Measurements from ENCODE around the gene SERPIND1.
A peak's percentile ranks its signal among the peaks of the same experiment; 100 is the strongest.
"Not testable (repeated sequence)": the region's sequence is repeated elsewhere in the genome, so short reads cannot be mapped to it uniquely, and the experiment has no call there.

Gene SERPIND1, protein sequence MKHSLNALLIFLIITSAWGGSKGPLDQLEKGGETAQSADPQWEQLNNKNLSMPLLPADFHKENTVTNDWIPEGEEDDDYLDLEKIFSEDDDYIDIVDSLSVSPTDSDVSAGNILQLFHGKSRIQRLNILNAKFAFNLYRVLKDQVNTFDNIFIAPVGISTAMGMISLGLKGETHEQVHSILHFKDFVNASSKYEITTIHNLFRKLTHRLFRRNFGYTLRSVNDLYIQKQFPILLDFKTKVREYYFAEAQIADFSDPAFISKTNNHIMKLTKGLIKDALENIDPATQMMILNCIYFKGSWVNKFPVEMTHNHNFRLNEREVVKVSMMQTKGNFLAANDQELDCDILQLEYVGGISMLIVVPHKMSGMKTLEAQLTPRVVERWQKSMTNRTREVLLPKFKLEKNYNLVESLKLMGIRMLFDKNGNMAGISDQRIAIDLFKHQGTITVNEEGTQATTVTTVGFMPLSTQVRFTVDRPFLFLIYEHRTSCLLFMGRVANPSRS

DNA sequence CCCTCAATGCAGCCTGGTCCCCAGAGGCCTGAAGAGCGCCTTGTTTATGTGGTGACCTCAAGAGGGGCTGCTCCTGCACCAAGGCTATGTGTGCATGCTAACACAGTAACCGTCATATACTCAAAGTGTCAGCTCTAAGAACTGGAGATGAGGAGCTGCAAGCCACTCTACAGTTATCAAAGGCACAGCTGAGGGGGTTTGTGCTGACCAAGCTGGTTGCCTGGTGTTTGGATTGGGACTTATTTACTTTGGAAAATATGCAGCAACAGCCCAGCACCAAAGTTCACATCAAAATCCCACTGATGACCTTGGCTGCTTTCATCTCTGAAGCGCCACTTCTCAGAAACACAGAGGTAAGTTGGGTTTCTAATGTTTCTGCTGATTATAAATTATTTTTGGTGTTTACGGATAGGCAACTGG, at the start of gene SERPIND1:
Gene SERPIND1 (plus strand): TSS at position 321 of the 420 bp plus-strand sequence. CDS start 5,200 bp downstream, outside the sequence.
- DNase-seq, result no peak

DNA sequence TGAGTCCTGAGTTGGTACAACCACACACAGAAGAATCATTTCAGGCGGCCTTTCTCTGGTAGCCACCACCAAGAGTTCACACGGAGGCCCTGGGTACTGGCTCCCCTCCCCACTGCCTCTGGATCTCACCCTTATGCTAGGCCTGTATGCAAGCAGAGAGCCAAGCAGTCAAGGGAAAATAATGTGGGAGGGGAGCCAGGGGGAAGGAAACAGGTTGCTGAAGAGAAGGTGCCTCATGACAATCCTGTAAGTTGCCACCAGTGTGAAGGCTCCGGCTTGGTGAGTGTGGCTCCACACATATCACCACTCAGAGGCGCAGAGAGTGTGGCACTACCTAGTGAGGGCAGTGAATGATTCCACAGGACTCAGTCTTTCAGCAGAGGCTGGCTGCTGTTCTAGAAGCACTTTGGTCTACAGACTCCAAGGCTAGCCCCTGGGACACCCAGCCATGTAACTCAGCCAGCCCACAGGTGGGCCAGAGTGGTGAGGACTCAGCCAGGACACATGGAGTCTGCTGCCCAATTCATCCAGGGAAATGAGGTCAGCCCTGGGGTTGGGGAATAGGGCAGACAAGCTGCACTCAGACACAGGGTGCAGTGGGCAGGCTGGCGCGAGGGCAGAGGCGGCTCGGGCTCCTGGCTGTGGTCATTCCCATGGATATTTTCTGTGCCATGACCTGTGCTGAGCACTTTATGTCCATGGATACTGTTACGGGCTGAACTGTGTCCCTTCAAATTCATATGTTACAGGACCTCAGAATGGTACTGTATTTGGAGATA, 49.0 kb upstream of the SERPIND1 start:
- DNase-seq, result no peak

DNA sequence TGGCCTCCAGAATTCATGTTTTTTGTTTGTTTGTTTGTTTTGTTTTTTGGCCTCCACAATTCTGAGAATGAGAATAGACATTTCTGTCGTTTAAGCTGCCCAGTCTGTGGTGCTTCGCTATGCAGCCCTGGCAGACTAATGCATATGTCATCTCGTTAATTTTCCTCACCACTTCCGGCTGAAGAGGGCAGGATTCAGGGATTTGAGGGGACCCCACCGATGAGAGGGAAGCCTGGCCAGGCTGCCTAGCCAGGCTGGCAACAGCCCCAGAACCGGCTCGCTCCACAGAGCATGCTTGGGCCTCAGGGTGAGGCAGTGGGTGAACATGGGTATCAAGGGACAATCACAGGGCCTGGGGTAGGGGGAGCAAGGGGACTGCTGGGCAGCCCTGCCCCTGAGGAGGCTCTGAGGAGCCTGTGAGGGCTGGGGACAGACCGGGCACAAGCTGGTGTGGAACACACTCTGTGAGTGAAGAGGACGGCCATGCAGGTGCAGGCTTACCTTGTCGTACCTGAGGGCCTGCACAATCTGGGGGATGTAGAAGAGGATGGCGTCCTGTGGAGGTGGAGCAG, 47.8 kb upstream of the SERPIND1 start:
- no peak for DNase-seq

DNA sequence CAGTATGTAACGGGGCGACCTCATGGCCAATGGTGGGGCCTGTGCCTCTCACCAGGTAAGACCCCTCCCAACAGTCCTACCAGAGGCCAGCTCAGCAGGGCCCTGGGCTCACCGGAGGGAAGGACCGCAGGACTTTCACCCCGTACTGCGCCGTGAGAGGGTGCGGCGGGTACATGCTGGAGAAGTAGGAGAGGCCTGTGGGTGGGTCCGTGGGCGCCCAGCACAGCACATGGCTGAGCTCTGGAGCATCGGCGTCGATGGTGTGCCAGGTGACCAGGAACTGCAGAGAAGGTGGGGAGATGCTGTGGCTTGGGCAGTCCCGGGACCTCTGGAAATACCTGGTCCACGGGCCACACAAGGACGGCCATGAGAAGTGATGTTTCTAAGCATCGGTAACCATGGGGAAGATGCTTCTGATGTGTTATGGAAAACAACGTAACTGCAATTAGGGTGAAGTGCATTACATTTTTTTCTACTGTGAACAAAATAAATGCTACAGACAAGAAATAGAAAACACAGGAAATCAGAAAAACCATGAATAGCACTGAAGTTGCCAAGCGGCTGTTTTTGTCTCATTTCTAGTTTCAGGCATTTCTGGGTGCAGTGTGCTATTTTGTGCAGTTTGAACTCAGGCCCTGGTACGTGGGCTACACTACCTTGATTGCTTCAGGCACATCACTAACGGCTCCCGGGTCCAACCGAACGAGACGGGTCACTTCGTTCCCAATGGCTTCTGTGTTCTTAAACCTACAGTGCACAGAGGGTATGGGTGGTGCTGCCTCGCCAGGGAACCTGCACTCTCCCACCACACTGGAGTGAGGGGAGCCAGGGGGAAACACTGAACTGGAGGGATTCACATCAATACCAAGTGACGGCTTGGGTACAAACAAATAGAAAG, 46.5 kb upstream of the SERPIND1 start:
- no peak for DNase-seq

DNA sequence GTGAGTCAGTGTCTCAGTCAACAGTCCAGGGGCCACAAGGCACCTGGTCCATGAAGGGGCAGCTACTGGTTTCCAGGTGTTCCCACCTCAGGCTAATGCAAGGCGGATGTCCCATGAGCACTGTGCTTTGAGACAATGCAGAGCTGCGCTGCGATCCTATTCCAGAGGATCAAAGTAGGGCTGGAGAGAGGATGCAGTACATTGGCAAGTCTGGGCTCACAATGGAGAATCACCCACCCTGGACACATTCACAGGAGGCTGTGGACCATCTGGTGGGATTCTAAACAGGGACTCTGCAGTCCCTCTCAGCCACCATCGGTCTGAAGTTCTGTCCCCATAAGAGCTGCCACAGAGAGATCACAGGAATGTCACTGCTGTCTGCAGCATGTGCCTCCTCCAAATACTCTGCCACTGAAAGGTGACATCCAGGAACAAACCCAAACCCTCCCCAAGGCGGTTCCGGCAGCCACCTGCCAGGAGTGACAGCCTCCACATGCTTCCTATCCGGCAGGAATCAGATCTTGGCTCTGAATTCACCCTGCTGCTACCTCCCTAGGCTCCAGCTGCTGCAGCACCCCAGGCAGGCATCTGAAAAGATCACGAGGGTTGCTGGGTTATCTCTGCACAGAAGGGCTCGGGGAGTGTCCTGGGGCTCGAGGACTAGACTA, 45.3 kb upstream of the SERPIND1 start:
- no peak for DNase-seq

DNA sequence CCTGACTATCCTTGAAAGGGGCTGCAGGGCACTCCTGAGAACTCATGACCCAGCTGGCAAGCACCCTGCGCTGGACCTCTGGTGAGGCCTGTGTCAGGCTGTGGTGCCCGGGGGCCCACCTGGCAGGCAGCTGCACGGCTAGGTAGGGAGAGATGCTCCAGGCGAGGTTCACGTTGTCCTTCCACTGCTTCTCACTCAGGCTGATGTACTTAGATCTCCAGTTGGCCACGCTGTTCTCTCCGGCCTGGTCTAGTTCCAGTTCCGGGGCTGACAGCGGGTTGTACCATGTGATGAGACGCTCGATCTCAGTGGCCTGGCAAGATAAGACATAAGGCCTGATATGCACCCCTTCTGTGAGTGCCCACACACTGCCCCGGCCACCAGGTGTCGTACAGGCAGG, 44.7 kb upstream of the SERPIND1 start:
- DNase-seq, result no peak

DNA sequence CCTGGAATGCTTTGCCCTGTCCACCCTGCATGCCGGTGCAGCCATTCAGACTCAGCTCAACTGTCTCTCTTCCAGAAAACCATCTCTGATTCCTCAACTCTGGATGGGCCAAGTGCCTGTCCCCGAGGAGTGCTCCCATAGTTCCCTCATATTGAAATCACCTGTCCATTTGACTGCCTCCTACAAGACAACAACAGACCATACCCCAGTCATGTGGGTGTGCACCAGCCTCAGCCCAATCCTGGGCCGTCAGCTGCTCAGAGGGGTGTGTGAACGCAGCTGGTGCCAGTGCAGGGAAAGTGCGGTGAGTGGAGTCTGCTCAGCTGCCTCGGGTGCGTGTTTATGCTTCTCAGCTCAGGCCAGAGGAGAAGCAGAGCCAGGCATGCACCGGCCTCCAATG, 41.5 kb upstream of the SERPIND1 start:
- not testable (repeated sequence) for DNase-seq

DNA sequence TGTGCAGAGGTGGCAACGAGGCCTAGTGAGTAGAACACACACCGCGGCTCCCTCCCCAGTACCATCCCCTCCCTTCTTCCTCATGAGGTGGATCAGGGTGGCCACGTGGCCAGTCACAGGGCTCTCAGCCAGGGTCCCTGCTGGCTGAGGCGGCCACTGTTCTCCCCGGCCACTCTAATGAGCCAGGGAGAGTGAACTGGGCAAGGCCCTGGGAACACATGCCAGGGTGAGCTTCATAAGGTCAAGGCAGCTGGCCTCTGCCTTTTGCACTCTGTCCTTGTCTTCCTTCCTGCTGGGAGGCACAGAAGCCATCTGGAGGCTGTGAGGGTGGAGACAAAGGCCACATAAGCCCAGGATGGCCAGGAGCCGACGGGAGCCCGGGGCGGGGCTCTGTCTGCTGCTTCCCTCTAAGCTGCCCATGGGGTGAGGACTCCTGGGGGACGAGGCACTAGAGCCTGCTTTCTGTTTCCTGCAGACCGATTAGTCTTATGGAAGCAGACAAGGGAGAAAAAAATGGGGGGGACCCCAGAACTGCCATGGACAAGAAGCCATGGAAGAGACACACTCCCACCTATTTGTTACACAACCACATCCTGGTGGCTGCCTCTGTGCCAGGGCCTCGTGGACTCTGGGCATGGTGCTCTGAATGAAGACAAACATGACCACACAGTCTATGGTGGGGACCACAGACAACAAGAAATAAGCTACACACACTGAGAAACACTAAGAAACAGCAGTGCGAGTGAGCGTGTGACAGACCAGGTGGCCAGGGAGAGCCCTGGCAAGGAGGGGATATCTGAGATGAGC, 38.4 kb upstream of the SERPIND1 start:
- DNase-seq, result not testable (repeated sequence)

DNA sequence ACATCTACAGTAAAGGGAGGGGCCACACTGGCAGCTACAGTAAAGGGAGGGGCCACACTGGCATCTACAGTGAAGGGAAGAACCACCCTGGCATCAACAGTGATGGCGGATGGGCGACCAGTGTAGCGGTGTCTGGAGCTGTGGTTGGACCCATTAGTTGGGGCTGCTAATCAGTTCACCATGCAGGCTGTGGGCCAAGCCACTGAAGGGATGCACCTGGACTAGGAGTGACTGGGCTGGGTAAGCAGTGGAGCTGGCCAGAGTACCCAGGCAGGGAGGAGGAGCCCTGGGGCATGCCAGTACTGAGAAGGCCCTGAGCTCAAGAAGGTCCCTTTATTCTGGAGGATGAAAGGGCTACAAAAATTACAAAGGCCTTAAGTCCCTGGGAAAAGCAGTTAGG, 37.0 kb upstream of the SERPIND1 start:
- not testable (repeated sequence) for DNase-seq

DNA sequence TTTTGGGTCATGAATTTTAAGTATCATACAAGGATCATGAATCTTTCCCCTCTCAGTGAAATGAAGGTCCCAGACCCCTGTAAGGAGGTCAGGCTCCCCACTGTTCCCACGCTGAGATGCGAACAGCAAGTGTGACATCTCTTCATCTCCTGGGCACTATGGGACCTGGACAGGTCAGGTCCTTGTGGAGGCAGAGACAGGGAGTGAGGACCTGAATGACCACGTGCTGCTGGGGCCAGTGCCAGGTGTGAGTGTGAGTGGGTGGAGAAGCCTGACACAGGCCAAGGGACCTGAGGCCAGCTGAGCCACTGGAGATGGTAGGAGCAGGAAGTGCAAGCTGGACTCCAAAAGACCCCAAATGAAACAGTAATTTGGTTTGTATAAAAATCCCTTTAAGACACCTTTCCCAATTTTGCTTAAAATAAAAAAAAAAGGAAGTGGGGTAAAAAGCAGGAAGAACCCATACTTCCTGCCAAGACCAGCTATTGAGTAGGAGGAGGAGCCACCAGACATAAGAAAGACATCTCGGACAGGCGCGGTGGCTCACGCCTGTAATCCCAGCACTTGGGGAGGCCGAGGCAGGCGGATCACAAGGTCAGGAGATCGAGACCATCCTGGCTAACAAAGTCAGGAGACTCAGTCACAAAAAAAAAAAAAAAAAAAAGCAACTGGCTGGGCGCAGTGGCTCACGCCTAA, 35.4 kb upstream of the SERPIND1 start:
- no peak for DNase-seq

DNA sequence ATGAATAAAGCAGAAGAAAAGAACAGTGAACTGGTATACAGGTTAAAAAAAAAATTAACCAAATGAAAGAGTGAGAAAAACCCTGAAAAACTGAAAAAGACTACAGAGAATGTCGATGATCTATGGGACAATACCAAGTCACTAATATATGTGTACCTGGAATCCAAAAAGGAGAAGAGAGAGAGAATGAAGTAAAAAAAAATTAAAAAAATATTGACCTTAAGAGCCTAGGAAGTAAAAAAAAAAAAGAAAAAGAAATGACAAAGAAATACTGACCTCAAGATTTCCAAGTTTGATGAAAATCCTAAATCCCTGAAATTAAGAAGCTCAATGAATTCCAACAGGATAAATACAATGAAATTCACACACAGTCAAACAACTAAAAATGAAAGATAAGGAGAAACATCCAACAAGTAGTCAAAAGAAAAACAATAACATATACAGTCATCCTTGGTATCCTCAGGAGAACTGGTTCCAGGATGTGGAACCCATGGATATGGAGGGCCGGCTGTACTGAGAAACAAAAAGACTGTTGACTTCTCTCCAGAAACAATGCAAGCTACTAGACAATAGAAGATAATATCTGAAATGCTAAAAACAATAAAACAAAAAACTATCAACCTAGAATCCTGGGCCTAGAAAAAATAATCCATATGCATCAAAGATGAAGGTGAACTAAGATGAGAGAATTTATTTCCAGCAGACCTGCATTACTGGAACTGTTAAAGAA, 33.5 kb upstream of the SERPIND1 start:
- no peak for DNase-seq

DNA sequence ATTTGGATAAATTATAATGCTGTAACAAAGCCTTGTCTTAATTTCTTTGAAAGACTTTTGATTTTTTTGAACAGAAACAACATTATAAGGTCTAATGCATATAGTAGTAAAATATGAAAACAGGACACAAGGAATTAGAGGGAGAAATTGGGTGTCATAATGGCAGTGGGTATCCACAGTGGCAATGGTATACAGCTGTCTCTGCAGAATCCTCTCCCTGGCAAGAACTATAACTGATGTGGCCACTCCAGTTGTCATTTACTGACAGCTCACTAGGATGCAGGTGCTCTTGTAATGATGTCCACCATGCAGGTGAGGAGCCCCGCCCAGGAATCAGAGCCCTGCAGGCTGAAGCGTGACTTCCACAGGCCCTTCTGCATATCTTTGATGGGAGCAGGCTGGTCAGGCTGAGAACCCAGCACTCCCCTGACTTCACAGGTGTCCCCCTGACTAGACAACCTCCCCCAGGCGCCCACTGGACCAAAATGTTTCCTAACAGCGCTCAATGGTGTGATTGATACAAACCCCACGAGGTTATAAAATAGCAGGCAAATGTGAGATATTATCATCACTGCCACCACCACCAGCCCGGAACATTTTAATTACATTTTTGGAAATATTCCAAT, 32.8 kb upstream of the SERPIND1 start:
- no peak for DNase-seq

DNA sequence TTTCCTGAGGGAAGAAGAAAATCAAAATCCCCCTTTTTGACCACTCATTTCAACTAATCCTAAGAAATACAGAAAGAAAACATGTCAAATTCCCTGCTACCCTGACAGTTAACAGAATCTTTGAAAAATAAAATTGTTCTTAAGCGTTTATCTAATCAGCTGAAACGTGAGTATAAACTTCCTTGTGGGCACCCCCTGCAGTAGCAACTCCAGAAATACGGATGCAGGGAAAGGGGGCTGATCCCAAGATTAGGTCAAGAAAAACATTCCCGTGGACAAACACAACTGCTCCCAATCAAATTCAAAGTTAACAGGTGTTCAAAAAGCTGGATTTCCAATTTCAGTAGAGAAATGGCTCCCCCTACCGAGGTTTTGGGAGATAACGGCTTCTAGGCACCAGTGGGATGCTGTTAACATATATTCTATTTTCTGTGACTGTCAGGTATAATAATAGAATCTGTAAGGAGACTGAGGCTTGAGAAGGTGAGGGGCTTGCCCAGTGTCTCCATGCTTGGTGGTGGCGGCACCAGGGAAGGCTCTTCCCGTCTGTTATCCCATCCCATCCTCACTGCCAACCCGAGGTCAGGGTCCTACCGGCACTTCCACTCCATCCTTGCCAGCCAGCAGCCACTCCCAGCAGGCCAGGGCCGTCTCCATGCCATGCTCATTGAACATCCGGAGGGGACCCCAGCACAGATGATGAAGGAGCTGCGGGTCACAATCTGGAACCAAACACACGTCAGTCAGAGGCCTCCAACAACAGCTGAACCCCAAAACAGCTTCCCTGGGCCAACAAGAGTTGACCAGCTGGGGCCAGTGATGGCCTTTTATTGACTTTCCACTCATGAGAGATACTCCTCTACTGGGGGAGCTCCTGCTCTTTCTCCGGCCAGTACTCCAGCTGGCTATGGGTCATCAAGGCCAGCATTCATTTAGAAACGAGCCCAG, 32.0 kb upstream of the SERPIND1 start:
- DNase-seq, result peak; percentile 43

DNA sequence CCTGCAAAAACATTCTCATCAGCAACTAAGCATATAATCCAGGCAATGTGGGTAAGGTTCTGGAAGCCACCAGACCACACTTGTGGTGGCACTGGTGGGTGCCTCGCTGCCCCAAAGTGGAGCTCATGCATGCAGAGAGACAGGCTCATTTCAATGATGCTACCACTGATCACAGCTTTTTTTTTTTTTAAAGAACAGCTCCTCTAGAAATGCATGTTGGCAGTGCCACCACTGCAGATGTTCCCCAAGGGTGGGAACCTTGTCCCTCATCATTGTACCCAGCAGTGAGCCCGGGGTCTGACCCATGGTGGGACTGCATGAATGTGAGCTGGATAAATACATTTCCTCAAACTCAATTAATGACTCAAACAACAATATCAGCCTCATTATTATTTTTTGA, 31.1 kb upstream of the SERPIND1 start:
- no peak for DNase-seq

DNA sequence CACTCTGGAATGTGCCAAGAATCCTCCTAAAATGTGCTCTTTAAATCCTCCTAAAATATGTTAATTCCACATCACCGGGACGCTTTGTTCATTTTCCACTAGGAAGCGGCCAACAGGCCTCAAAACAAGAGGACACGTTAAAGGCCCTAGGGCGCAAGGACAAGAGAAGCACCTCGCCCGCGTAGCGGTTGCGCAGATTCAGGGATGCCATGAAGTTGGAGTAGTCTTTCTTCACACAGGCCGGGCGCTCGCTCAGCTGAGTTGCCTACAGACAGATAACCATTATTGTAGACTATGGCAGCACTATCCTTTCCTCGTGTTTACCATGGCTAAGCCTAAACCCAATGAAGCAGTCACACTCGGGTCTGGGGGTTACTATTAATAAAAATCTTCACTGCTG, 29.5 kb upstream of the SERPIND1 start:
- DNase-seq, result no peak

DNA sequence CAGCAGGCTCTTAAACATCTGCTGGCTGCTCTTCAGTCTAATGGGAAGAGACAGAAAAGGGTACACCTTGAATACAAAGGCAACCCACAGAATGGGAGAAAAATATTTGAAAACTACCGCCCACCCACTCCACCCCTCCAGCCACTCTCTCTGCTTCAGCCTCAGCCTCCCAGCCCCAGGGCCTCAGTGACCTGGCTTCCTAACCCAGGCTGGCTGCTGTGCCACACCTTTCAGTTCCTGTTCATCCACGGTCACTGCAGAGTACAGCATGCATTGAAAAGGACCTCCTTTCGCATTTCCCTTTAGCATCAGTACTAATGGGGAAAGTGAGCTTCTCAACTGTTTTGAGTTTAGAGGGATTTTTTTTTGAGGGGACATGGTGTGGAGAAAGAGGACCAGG, 28.8 kb upstream of the SERPIND1 start:
- no peak for DNase-seq

DNA sequence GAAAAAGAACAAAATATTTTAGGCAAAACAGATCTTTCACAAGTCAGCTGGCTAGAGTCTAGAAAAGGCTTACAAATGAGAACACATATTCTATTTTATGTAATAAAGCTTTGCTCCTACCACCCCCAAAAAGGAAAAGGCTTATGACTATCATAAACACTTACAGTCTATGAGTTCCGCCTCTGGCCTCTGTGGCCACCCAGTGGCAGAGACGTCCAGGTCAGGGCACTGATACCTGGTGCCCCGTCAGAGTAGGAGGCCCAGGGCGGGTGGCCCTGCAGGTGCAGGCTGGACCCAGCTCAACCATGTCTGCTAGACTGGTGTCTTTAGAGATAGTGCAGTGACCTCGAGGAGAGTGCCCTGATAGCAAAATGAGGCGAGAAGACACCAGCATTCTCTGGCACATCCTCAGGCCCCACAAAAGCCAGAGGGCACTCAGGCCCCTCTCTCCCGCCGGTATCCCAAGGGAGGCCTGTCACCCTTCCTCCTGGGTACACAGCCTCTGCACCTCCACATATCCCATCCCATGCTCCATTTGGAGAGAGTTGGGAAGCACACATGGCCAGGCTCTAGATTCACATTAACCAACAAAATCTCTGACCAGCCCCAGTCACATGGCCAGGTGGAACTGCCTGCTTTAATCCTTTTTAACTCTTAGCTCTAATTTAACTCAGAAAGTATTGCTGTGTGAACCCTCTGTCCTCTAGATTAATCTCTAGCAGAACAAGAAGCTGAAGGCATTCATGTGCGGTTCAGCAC, 27.3 kb upstream of the SERPIND1 start:
- DNase-seq, result no peak

Measured in activated CD4-positive, alpha-beta T cell treated with anti-CD3 and anti-CD28 coated beads, Interleukin-2, amount 50 U/mL, for 1 hour (primary cell).